Measurements from ENCODE around the gene GABBR2.

Gene GABBR2

GRCh38 chr9:98332405-98332831 is 376.3 kb downstream of the GABBR2 start:
- no peak for DNase-seq (ENCODE audit: extremely low read depth in 1 of 2, low read depth in 1 of 2)

GRCh38 chr9:98331536-98332259 is 377.0 kb downstream of the GABBR2 start:
- DNase-seq (ENCODE audit: extremely low read depth in 1 of 2, low read depth in 1 of 2): no peak

- no peak for DNase-seq (ENCODE audit: extremely low read depth in 1 of 2, low read depth in 1 of 2)
These were observed 377.9 kb downstream of the GABBR2 start for GRCh38 chr9:98330831-98331230.

- no peak for DNase-seq (ENCODE audit: extremely low read depth in 1 of 2, low read depth in 1 of 2)
These were observed 378.8 kb downstream of the GABBR2 start for GRCh38 chr9:98329904-98330303.

- no peak for DNase-seq (ENCODE audit: extremely low read depth in 1 of 2, low read depth in 1 of 2)
These were observed 379.5 kb downstream of the GABBR2 start for GRCh38 chr9:98329281-98329680.

- no peak for DNase-seq (ENCODE audit: extremely low read depth in 1 of 2, low read depth in 1 of 2)
These were observed 380.0 kb downstream of the GABBR2 start for GRCh38 chr9:98328770-98329169.

GRCh38 chr9:98328141-98328540 is 380.6 kb downstream of the GABBR2 start:
- no peak for DNase-seq (ENCODE audit: extremely low read depth in 1 of 2, low read depth in 1 of 2)

- DNase-seq (ENCODE audit: extremely low read depth in 1 of 2, low read depth in 1 of 2): no peak
These were observed 381.5 kb downstream of the GABBR2 start for GRCh38 chr9:98327249-98327561.

- DNase-seq (ENCODE audit: extremely low read depth in 1 of 2, low read depth in 1 of 2): no peak
These were observed 382.1 kb downstream of the GABBR2 start for GRCh38 chr9:98326459-98327248.

GRCh38 chr9:98324801-98325200 is 383.9 kb downstream of the GABBR2 start:
- DNase-seq (ENCODE audit: extremely low read depth in 1 of 2, low read depth in 1 of 2): no peak

GRCh38 chr9:98323831-98324135 is 385.0 kb downstream of the GABBR2 start:
- DNase-seq (ENCODE audit: extremely low read depth in 1 of 2, low read depth in 1 of 2): no peak

GRCh38 chr9:98323051-98323830 is 385.5 kb downstream of the GABBR2 start:
- no peak for DNase-seq (ENCODE audit: extremely low read depth in 1 of 2, low read depth in 1 of 2)

- no peak for DNase-seq (ENCODE audit: extremely low read depth in 1 of 2, low read depth in 1 of 2)
These were observed 387.5 kb downstream of the GABBR2 start for GRCh38 chr9:98321269-98321668.

GRCh38 chr9:98318834-98319478 is 389.8 kb downstream of the GABBR2 start:
- DNase-seq (ENCODE audit: extremely low read depth in 1 of 2, low read depth in 1 of 2): no peak

- no peak for DNase-seq (ENCODE audit: extremely low read depth in 1 of 2, low read depth in 1 of 2)
These were observed 390.5 kb downstream of the GABBR2 start for GRCh38 chr9:98318041-98318790.

GRCh38 chr9:98317134-98317857 is 391.4 kb downstream of the GABBR2 start:
- DNase-seq (ENCODE audit: extremely low read depth in 1 of 2, low read depth in 1 of 2): no peak

- no peak for DNase-seq (ENCODE audit: extremely low read depth in 1 of 2, low read depth in 1 of 2)
These were observed 392.1 kb downstream of the GABBR2 start for GRCh38 chr9:98316445-98317133.

GRCh38 chr9:98315551-98316060 is 393.1 kb downstream of the GABBR2 start:
- DNase-seq (ENCODE audit: extremely low read depth in 1 of 2, low read depth in 1 of 2): peak; percentile 51 to 60

GRCh38 chr9:98315067-98315453 is 393.7 kb downstream of the GABBR2 start:
- DNase-seq (ENCODE audit: extremely low read depth in 1 of 2, low read depth in 1 of 2): no peak
